HG03108 (cell line): ENCODE measurements around the gene SHOX.
"Not testable (repeated sequence)": the region's sequence is repeated elsewhere in the genome, so short reads cannot be mapped to it uniquely, and the experiment has no call there.

ENCODE experiments used
- ATAC-seq: cut with Tn5 transposase; IDR thresholded peaks from one replicate; pipeline ENCODE4 v1.9.1; 2021; ENCODE audit warnings: moderate library complexity; ENCODE audit not compliant: unreplicated experiment

SHOX gene

DNA sequence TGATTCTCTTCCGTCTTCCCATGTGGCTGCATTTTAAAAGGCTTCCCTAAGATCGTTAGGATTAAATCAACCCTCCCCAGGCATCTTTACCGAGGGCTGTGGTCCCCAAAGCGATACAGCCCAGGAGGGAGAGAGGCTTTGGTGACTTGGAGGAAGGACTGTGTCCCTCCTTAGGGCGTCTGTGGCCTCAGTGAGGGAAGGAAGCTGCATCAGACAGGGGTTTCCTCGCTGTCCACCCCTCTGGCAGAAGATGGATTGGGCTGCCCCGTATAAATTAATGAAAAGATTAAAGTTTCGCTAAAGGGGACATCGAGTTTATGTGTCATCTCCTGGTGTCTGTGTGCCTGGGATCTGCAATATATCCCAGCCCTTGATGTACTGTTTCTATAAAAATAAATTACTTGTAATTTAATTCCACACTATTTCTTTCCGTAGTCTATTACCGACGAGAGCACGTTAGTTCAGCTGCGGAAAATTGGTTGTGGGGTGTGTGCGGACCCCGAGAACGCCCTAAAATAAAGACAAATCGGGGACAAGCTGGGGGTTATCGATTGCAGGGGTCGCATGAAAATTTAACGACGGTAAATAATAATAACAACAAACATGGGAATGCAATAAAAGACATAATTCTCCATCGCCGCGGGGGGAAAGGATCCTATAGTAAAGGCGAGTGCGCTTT is 6.5 kb downstream of the SHOX start:
- no peak for ATAC-seq

DNA sequence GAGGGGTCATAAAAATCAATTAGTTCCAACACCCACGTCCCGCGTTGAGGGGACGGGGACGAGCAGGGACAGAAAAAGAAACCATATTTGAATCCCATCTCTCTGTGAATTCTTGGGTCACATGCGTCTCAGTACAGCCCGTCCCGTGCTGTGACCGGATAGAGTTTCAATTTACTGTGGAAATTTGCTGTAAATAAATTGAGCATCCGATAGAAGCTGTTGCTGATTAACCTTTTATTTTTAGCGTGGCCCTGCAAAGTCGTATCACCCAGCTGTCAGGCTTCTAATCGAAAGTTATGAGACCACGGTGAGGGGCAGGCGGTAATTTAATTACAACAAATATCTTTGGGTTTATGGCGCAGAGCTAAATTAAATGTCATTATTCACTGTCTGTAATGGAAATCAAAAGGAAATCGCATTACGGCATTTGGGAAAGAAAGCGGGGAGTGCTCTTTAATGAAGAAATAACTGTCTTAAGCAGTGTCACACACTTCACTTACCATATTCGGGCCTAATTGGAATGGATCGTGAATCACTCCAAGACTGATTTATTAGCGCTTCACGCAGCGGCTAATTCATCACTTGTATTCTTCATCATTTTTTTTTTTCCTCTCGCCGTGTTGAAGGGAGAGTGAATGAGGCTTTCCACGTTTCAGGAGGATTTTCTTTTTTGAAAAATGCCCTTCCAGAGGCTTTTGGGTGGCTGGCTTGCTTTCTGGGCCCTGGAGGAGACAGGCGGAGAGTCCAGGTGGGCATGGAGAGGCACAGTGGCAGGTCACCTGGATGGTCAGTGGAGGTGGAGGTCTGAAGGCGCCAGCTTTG is 7.3 kb downstream of the SHOX start:
- no peak for ATAC-seq

DNA sequence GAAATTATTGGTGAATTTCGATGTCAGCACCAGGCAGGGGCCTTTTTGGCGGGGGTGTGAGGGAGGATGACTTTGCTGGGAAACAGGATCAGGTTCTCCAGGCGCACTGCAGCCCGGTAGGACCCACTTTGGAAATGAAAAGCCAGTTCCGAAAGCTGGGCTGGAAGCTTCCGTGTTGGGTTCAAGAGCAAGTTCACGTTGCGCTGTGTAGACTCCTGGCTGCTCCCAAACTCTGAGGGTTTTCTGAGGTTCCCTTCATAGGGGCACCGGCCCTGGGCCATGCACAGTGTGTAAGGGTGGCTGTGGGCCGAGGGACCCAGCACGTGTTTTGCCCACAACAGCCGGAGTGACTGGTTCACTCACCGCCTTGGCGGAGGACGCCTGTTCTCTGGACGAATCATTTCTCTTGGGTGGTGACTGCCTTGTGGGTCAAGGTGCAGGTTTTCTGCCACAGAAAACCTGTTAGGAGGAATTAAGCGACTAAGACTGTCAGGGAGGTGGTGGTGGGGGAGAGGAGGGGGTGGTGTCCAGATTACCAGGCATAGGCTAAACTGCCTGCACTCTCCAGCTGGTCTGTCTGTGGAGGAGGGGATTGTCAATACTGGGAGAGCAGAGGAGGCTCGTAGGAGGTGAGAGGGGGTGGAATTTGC is 8.0 kb downstream of the SHOX start:
- no peak for ATAC-seq

GRCh38 chrX:639151-639550 is 8.6 kb downstream of the SHOX start:
- ATAC-seq, result no peak

- ATAC-seq, result no peak
These were observed 10.1 kb downstream of the SHOX start for GRCh38 chrX:640641-641040.

DNA sequence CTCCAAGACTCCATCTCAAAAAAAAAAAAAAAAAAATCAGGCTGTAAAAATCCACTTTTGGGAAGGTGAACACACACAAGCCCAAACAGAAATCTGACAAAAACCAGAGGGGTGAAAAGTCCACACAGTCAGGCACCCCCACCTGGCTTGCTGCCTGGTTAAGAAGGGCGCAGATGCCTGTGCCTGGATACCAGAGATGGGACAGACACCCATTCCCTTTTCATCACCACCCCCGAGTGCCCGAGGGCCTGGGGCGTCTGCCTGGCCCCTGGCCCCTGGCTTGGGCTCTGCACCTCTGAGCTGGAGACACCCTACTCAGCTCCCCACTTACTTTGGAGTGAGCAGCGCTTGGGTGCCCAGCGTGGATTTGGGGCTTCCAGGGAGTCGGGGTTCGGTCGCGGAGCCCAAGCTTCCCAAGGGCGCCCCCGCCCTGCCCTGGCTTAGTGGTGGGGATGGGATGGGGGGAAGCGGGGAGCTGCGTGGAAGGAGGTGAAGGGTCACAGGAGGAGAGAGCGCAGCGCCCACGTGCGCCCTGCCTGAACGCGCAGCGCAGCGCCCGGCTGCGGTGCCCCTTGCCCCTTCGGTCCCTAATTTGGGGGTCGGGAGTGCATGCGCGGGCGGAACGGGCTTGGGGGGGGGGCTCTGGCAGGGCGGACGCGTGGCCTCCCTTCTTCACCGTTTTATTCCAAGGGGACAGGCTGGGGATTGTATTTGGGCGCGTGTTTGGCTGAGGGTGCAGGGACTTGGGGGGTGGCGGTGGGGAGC is 11.3 kb downstream of the SHOX start:
- ATAC-seq, result no peak

DNA sequence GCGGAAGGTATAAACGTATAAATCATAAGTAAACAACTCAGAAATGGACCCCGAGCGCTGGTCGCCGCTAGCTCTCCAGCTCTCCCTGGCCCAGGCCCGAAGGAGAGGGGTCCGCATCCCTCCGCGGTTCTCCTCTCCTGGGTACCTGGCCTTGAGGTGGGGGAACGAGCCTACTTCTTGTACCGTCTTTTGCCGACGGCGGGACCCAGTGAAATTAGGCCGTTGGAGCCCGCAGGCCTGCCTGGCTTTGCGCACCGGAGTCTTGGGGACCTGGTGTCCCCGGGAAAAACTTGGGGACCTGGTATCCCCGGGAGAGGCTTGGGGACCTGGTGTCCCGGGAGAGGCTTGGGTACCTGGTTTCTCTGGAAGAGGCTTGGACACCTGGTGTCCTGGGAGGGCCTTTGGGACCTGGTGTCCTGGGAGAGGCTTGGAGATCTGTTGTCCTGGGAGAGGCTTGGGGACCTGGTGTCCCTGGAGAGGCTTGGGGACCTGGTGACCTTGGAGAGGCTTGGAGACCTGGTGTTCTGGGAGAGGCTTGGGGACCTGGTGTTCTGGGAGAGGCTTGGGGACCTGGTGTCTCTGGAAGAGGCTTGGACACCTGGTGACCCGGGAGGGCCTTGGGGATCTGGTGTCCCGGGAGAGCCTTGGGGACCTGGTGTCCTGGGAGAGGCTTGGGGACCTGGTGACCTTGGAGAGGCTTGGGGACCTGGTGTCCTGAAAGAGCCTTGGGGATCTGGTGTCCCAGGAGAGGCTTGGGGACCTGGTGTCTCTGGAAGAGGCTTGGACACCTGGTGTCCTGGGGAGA is 12.0 kb downstream of the SHOX start:
- no peak for ATAC-seq

- ATAC-seq, result no peak
These were observed 12.6 kb downstream of the SHOX start for GRCh38 chrX:643241-643595.

DNA sequence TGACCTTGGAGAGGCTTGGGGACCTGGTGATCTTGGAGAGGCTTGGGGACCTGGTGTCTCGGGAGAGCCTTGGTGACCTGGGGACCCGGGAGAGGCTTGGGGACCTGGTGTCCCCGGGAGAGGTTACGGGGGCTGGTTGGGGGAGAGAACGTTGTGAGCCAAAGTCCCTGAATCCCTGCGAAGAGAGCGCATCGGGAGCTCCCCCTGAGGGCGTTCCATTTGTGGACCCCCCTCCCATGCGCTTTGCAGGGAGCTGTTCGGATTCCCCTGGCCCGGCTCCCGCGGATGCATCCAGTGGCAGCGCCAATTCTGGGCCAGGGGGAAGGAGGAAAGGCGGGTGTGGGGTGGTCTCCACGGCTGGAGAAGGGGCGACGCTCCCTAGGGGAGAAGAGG is 13.3 kb downstream of the SHOX start:
- no peak for ATAC-seq

DNA sequence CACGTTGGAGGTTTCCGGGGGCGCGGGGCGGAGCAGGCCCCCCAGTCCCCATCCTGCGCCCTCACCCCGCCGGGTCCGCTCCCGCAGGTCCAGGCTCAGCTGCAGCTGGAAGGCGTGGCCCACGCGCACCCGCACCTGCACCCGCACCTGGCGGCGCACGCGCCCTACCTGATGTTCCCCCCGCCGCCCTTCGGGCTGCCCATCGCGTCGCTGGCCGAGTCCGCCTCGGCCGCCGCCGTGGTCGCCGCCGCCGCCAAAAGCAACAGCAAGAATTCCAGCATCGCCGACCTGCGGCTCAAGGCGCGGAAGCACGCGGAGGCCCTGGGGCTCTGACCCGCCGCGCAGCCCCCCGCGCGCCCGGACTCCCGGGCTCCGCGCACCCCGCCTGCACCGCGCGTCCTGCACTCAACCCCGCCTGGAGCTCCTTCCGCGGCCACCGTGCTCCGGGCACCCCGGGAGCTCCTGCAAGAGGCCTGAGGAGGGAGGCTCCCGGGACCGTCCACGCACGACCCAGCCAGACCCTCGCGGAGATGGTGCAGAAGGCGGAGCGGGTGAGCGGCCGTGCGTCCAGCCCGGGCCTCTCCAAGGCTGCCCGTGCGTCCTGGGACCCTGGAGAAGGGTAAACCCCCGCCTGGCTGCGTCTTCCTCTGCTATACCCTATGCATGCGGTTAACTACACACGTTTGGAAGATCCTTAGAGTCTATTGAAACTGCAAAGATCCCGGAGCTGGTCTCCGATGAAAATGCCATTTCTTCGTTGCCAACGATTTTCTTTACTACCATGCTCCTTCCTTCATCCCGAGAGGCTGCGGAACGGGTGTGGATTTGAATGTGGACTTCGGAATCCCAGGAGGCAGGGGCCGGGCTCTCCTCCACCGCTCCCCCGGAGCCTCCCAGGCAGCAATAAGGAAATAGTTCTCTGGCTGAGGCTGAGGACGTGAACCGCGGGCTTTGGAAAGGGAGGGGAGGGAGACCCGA is 14.0 kb downstream of the SHOX start:
- ATAC-seq, result no peak

DNA sequence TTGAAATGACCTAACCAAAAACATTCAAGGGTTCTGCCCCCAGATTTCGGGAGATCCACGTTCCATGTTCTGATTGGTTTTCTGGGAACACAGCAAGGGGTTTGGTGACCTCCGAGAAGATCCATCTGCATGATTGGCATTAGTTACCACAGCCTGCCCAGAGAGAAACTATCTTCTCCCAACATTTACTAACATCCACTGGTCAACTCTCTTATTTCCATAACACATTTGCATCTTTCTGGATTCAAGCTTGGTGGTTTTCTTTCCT is 15.6 kb downstream of the SHOX start:
- no peak for ATAC-seq

GRCh38 chrX:646796-647195 is 16.2 kb downstream of the SHOX start:
- ATAC-seq, result no peak

DNA sequence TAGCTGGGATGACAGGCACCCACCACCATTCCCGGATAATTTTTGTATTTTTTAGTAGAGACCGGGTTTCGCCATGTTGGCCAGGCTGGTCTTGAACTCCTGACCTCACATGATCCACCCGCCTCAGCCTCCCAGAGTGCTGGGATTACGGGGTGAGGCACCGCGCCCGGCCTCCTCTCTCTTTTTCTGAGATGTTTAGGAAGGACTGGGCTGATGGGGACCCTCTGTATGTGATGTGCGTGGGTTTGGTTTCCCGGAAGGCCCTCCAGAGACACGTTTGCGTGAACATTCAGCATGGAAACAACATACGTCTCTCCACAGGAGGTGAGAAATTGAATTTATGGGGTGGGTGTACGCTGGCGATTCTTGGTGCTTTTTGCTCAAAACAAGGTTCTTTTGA is 18.6 kb downstream of the SHOX start:
- no peak for ATAC-seq

GRCh38 chrX:650324-650723 is 19.7 kb downstream of the SHOX start:
- no peak for ATAC-seq

DNA sequence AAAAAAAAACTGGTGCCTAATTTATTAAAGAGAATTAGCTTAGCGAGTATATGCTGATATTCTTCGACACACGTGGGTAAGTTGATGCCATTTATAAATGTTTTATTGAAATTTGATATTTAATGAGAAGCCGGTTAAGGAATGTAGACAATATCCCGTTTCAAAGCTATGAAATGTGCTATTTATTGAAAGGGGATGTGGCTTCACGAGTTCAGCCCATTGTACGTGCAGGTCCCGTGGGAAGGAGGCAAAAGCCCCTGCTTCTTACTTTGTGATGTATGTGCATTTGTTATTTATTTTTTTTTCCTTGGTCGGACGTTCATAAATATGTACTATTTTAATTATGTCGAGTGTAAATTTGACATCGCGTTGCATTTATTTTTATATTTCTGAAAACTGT is 20.2 kb downstream of the SHOX start:
- no peak for ATAC-seq

DNA sequence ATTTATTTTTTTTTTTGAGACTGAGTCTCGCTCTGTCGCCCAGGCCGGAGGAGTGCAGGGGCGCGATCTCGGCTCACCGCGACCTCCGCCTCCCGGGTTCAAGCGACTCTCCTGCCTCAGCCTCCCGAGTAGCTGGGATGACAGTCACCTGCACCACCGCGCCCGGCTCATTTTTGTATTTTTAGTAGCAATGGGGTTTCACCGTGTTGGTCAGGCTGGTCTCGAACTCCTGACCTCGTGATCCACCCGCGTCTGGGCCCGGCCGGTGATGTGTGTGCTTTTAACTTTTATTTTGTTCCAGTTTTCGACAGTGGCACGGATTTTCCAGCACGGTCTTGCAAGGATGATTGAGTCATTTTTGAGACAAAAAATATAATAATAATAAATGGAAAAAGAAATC is 21.3 kb downstream of the SHOX start:
- ATAC-seq, result not testable (repeated sequence)

DNA sequence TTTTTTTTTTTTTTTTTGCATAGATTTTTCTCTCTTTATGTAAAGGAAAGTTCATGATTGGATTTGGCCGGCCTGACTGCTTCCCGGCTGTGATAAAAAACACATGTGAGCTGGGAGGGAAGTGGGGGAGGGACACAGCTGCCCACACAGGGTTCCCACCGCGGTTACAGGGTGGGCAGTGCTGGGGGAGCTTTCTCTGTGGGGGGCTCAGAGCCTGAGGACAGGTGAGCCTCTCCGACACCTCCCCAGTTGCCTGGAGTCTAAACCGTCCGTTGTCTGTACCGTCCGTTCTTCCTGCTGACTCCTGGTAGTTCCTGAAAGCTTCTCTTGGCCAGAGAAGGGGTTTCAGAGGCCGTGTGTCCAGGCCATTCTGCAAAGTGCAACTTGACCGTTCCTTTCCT is 21.8 kb downstream of the SHOX start:
- no peak for ATAC-seq

- no peak for ATAC-seq
These were observed 22.7 kb downstream of the SHOX start for GRCh38 chrX:653306-653705.

GRCh38 chrX:661154-661553 is 30.6 kb downstream of the SHOX start:
- no peak for ATAC-seq

DNA sequence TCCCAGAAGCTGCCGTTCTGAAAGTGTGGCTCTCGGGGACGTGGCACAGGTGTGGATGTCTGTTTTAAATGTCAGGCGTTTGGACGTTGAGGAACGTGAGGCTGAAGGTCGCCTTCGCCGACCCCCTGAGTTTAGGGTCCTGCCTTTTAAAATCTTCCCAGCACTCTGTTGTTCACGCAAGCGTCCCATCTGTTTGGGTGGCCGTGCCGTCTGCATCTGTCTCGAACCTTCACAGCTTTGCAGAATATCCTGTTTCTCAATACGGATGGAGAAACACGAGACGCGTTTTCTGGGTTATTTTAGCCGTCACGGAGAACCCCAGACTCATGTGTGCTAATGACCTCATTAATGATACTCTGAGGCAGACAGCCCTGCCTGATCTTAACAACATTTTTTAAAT is 31.5 kb downstream of the SHOX start:
- ATAC-seq, result no peak
